SK-N-SH (cell line): ENCODE measurements around the gene TEX19.
"Not testable (repeated sequence)": the region's sequence is repeated elsewhere in the genome, so short reads cannot be mapped to it uniquely, and the experiment has no call there.

Experiments used
- CHD2 ChIP-seq: fragments of 150-350 bp; IDR thresholded peaks from 2 replicates; pipeline ENCODE4 v1.6.1; 2018; ENCODE audit warnings: low read length; ENCODE audit not compliant: partially characterized antibody
- CTCF ChIP-seq: fragments of 200-600 bp; sonication (generic); IDR thresholded peaks from 2 replicates; pipeline ENCODE4 v1.6.1; 2017; ENCODE audit warnings: antibody characterized with exemption, mild to moderate bottlenecking, moderate library complexity
- ELF1 ChIP-seq: IDR thresholded peaks from 2 replicates; pipeline ENCODE4 v1.4.0; 2012
- EP300 ChIP-seq, 2 experiments: IDR thresholded peaks; 2 replicates each; pipeline versions ENCODE4 v1.4.0 to v1.6.1; 2012; ENCODE audit warnings: borderline replicate concordance in 1 of 2, low read depth in 1 of 2, low read length in 1 of 2
- FOXJ3 ChIP-seq: sonication (generic); formaldehyde crosslinking; IDR thresholded peaks from 2 replicates; pipeline ENCODE4 v1.5.1; 2020; ENCODE audit warnings: mild to moderate bottlenecking, missing genetic modification reagents
- GABPA ChIP-seq: IDR thresholded peaks from 2 replicates; pipeline ENCODE4 v1.4.0; 2012; ENCODE audit warnings: low read depth, mild to moderate bottlenecking
- JUND ChIP-seq: IDR thresholded peaks from 2 replicates; pipeline ENCODE4 v1.4.0; 2012
- POLR2AphosphoS5 ChIP-seq: IDR thresholded peaks from 2 replicates; pipeline ENCODE4 v1.6.1; 2012; ENCODE audit warnings: low read depth, low read length
- RCOR1 ChIP-seq: fragments of 150-350 bp; IDR thresholded peaks from 2 replicates; pipeline ENCODE4 v1.6.1; 2017; ENCODE audit warnings: antibody characterized with exemption, low read length
- TAF1 ChIP-seq: IDR thresholded peaks from 2 replicates; pipeline ENCODE4 v1.6.1; 2012; ENCODE audit warnings: low read depth, mild to moderate bottlenecking, low read length, moderate library complexity, borderline replicate concordance
- TEAD4 ChIP-seq: IDR thresholded peaks from 2 replicates; pipeline ENCODE4 v1.4.0; 2012; ENCODE audit warnings: mild to moderate bottlenecking, borderline replicate concordance; ENCODE audit not compliant: insufficient read depth
- USF1 ChIP-seq: IDR thresholded peaks from 2 replicates; pipeline ENCODE4 v1.4.0; 2012; ENCODE audit warnings: low read depth, borderline replicate concordance
- YY1 ChIP-seq: IDR thresholded peaks from 2 replicates; pipeline ENCODE4 v1.4.0; 2012; ENCODE audit warnings: low read depth, mild to moderate bottlenecking

- not testable (repeated sequence) for TF ChIP-seq POLR2AphosphoS5; CHD2; TAF1; TEAD4; ELF1; JUND; CTCF; RCOR1; GABPA; USF1; FOXJ3 (CRISPR knock-in tag); EP300 (IDR thresholded peaks at IDR 0.05; ENCODE audit: borderline replicate concordance in 1 of 2, low read depth in 1 of 2, low read length in 1 of 2); YY1
Measured at GRCh38 chr17:82359451-82360074, 516 bp downstream of the TEX19 start.
